Stimulated activated naive B cell treated with anti-CD40 and anti-IgM and Interleukin-4, amounts not matched to agents 10 μg/mL and 1 μg/mL and 100 μg/mL, for 72 hours (primary cell): ENCODE data around the gene TMEM185A.
"Not testable (repeated sequence)": the region's sequence is repeated elsewhere in the genome, so short reads cannot be mapped to it uniquely, and the experiment has no call there.

Experiments used
- ATAC-seq, 2 donors: fragments of 150-1000 bp; cut with Tn5 transposase; replicated peaks; 2 replicates each; pipeline ENCODE4 v1.10.0; 2021; ENCODE audit warnings: moderate library complexity in 1 of 2
- DNase-seq: peaks from one replicate; pipeline ENCODE4 v3.0.0; 2021
- H3K27ac Mint-ChIP-seq: one replicate; pipeline ENCODE4 v1.8.0; 2022; ENCODE audit warnings: mild to moderate bottlenecking, mixed read lengths
- H3K27me3 Mint-ChIP-seq, 2 donors: one replicate each; pipeline ENCODE4 v1.8.0; 2022; ENCODE audit warnings: mixed read lengths in 2 of 2
- H3K36me3 Mint-ChIP-seq, 2 donors: one replicate each; pipeline ENCODE4 v1.8.0; 2022; ENCODE audit warnings: mixed read lengths in 2 of 2, mild to moderate bottlenecking in 1 of 2
- H3K4me1 Mint-ChIP-seq, 2 donors: one replicate each; pipeline ENCODE4 v1.8.0; 2022; ENCODE audit warnings: mixed read lengths in 2 of 2, mild to moderate bottlenecking in 1 of 2
- H3K4me3 Mint-ChIP-seq, 2 donors: one replicate each; pipeline ENCODE4 v1.8.0; 2022; ENCODE audit warnings: mild to moderate bottlenecking in 2 of 2, mixed read lengths in 2 of 2, moderate library complexity in 1 of 2
- H3K9me3 Mint-ChIP-seq, 2 donors: one replicate each; pipeline ENCODE4 v1.8.0; 2022; ENCODE audit warnings: mixed read lengths in 2 of 2, mild to moderate bottlenecking in 1 of 2

The TMEM185A gene

GRCh38 chrX:149639568-149639967 is 8.0 kb upstream of the TMEM185A start:
- H3K27me3 Mint-ChIP-seq: peaks cover 14 to 23% of the 10 kb centered on the region in 2 donors
- no peak overlapping the region for H3K27ac Mint-ChIP-seq
- no peak for DNase-seq
- no peaks in the 10 kb centered on the region for H3K4me1 Mint-ChIP-seq
- no peak overlapping the region for H3K4me3 Mint-ChIP-seq
- no peaks in the 10 kb centered on the region for H3K36me3 Mint-ChIP-seq
- ATAC-seq: no peak
- peaks cover 3 to 6% of the 10 kb centered on the region in 2 donors for H3K9me3 Mint-ChIP-seq

GRCh38 chrX:149638860-149639259 is 7.3 kb upstream of the TMEM185A start:
- DNase-seq: no peak
- no peak for ATAC-seq
- Mint-ChIP-seq H3K36me3 (no peaks in the 10 kb centered on the region), H3K27ac (no peak overlapping the region), H3K4me3 (no peak overlapping the region), H3K27me3 (peaks cover 14 to 23% of the 10 kb centered on the region in 2 donors), H3K4me1 (no peaks in the 10 kb centered on the region), H3K9me3 (peaks cover 3 to 6% of the 10 kb centered on the region in 2 donors)

GRCh38 chrX:149633511-149633910 is 1.9 kb upstream of the TMEM185A start:
- peaks cover 0 to 15% of the 10 kb centered on the region in 2 donors for H3K27me3 Mint-ChIP-seq
- no peak for ATAC-seq
- no peak overlapping the region for H3K4me3 Mint-ChIP-seq
- H3K36me3 Mint-ChIP-seq: peaks cover 0 to 5% of the 10 kb centered on the region in 2 donors
- H3K4me1 Mint-ChIP-seq: peaks cover 16 to 24% of the 10 kb centered on the region in 2 donors
- no peak for DNase-seq
- H3K27ac Mint-ChIP-seq: no peak overlapping the region
- peaks cover 3 to 6% of the 10 kb centered on the region in 2 donors for H3K9me3 Mint-ChIP-seq

GRCh38 chrX:149630681-149631233 is 835 bp downstream of the TMEM185A start:
- DNase-seq (no peak), ATAC-seq (no peak)
- peaks cover 0 to 6% of the 10 kb centered on the region in 2 donors for H3K27me3 Mint-ChIP-seq
- H3K9me3 Mint-ChIP-seq: no peaks in the 10 kb centered on the region
- peak overlapping the region; percentile 79 for H3K27ac Mint-ChIP-seq
- H3K4me1 Mint-ChIP-seq: peaks cover 17 to 29% of the 10 kb centered on the region in 2 donors
- H3K4me3 Mint-ChIP-seq: peak overlapping the region; percentile 86 to 97
- peaks cover 0 to 6% of the 10 kb centered on the region in 2 donors for H3K36me3 Mint-ChIP-seq

- Mint-ChIP-seq H3K27me3 (no peaks in the 10 kb centered on the region), H3K27ac (no peak overlapping the region), H3K4me1 (peaks cover 19 to 29% of the 10 kb centered on the region in 2 donors), H3K36me3 (peaks cover 0 to 6% of the 10 kb centered on the region in 2 donors), H3K9me3 (no peaks in the 10 kb centered on the region), H3K4me3 (peak overlapping the region; percentile 86 to 97)
- no peak for ATAC-seq
- DNase-seq: no peak
Observed at GRCh38 chrX:149629730-149630387, 1.7 kb downstream of the TMEM185A start.

- peaks cover 0 to 6% of the 10 kb centered on the region in 2 donors for H3K36me3 Mint-ChIP-seq
- no peaks in the 10 kb centered on the region for H3K9me3 Mint-ChIP-seq
- DNase-seq: no peak
- peaks cover 19 to 29% of the 10 kb centered on the region in 2 donors for H3K4me1 Mint-ChIP-seq
- H3K27ac Mint-ChIP-seq: no peak overlapping the region
- ATAC-seq: no peak
- H3K4me3 Mint-ChIP-seq: no peak overlapping the region
- H3K27me3 Mint-ChIP-seq: no peaks in the 10 kb centered on the region
Observed at GRCh38 chrX:149628768-149629167, 2.8 kb downstream of the TMEM185A start.

GRCh38 chrX:149628280-149628679 is 3.3 kb downstream of the TMEM185A start:
- Mint-ChIP-seq H3K9me3 (no peaks in the 10 kb centered on the region), H3K4me3 (no peak overlapping the region), H3K27me3 (no peaks in the 10 kb centered on the region), H3K27ac (no peak overlapping the region), H3K36me3 (peaks cover 0 to 6% of the 10 kb centered on the region in 2 donors), H3K4me1 (peaks cover 19 to 29% of the 10 kb centered on the region in 2 donors)
- DNase-seq (no peak), ATAC-seq (no peak)

GRCh38 chrX:149626829-149627228 is 4.8 kb downstream of the TMEM185A start:
- not testable (repeated sequence) for H3K4me3 Mint-ChIP-seq

GRCh38 chrX:149619662-149620061 is 11.9 kb downstream of the TMEM185A start:
- H3K4me1 Mint-ChIP-seq, H3K27me3 Mint-ChIP-seq, H3K4me3 Mint-ChIP-seq, H3K36me3 Mint-ChIP-seq, DNase-seq, H3K9me3 Mint-ChIP-seq, H3K27ac Mint-ChIP-seq, ATAC-seq: not testable (repeated sequence)

More at GRCh38 chrX:149626829-149627228, 4.8 kb downstream of the TMEM185A start:
- peaks cover 14 to 23% of the 10 kb centered on the region in 2 donors for H3K4me1 Mint-ChIP-seq
- H3K27me3 Mint-ChIP-seq, DNase-seq, ATAC-seq, H3K36me3 Mint-ChIP-seq, H3K9me3 Mint-ChIP-seq, H3K27ac Mint-ChIP-seq: not testable (repeated sequence)

GRCh38 chrX:149618871-149619270 is 12.7 kb downstream of the TMEM185A start:
- Mint-ChIP-seq H3K27ac (no peak overlapping the region), H3K4me3 (no peak overlapping the region)
- no peak for ATAC-seq

GRCh38 chrX:149611623-149612175 is 19.9 kb downstream of the TMEM185A start:
- no peak overlapping the region for H3K4me3 Mint-ChIP-seq
- no peaks in the 10 kb centered on the region for H3K27me3 Mint-ChIP-seq
- H3K36me3 Mint-ChIP-seq: peaks cover 6 to 13% of the 10 kb centered on the region in 2 donors
- ATAC-seq: no peak
- peak overlapping the region; percentile 21 for H3K27ac Mint-ChIP-seq
- peaks cover 2 to 23% of the 10 kb centered on the region in 2 donors for H3K4me1 Mint-ChIP-seq
- no peaks in the 10 kb centered on the region for H3K9me3 Mint-ChIP-seq
- DNase-seq: no peak

More at GRCh38 chrX:149618871-149619270, 12.7 kb downstream of the TMEM185A start:
- DNase-seq: no peak
- peaks cover 2 to 14% of the 10 kb centered on the region in 2 donors for H3K4me1 Mint-ChIP-seq
- H3K27me3 Mint-ChIP-seq: no peaks in the 10 kb centered on the region
- H3K9me3 Mint-ChIP-seq: no peaks in the 10 kb centered on the region
- peaks cover 0 to 4% of the 10 kb centered on the region in 2 donors for H3K36me3 Mint-ChIP-seq

- no peak for ATAC-seq
- no peaks in the 10 kb centered on the region for H3K27me3 Mint-ChIP-seq
- H3K27ac Mint-ChIP-seq: no peak overlapping the region
- peaks cover 14 to 20% of the 10 kb centered on the region in 2 donors for H3K36me3 Mint-ChIP-seq
- peaks cover 2 to 16% of the 10 kb centered on the region in 2 donors for H3K4me1 Mint-ChIP-seq
- no peak overlapping the region for H3K4me3 Mint-ChIP-seq
- no peak for DNase-seq
- H3K9me3 Mint-ChIP-seq: no peaks in the 10 kb centered on the region
Observed at GRCh38 chrX:149610511-149610910, 21.1 kb downstream of the TMEM185A start.

GRCh38 chrX:149607699-149608098 is 23.9 kb downstream of the TMEM185A start:
- H3K9me3 Mint-ChIP-seq: no peaks in the 10 kb centered on the region
- H3K4me1 Mint-ChIP-seq: peaks cover 2 to 7% of the 10 kb centered on the region in 2 donors
- DNase-seq (no peak), ATAC-seq (no peak)
- no peaks in the 10 kb centered on the region for H3K27me3 Mint-ChIP-seq
- H3K4me3 Mint-ChIP-seq: no peak overlapping the region
- no peak overlapping the region for H3K27ac Mint-ChIP-seq
- H3K36me3 Mint-ChIP-seq: peaks cover 23 to 24% of the 10 kb centered on the region in 2 donors

- not testable (repeated sequence) for H3K9me3 Mint-ChIP-seq, H3K4me3 Mint-ChIP-seq, H3K27me3 Mint-ChIP-seq, ATAC-seq, H3K4me1 Mint-ChIP-seq, DNase-seq, H3K27ac Mint-ChIP-seq
- peaks cover 23 to 27% of the 10 kb centered on the region in 2 donors for H3K36me3 Mint-ChIP-seq
Observed at GRCh38 chrX:149605248-149605885, 26.2 kb downstream of the TMEM185A start.
